IPS-NIHi7 (cell line): ENCODE results near the gene PRR12.

Experiments used
- DNase-seq: peaks from one replicate; pipeline ENCODE4 v3.0.0; 2012; ENCODE audit warnings: mixed read lengths; ENCODE audit errors: extremely low spot score

The PRR12 gene

DNA sequence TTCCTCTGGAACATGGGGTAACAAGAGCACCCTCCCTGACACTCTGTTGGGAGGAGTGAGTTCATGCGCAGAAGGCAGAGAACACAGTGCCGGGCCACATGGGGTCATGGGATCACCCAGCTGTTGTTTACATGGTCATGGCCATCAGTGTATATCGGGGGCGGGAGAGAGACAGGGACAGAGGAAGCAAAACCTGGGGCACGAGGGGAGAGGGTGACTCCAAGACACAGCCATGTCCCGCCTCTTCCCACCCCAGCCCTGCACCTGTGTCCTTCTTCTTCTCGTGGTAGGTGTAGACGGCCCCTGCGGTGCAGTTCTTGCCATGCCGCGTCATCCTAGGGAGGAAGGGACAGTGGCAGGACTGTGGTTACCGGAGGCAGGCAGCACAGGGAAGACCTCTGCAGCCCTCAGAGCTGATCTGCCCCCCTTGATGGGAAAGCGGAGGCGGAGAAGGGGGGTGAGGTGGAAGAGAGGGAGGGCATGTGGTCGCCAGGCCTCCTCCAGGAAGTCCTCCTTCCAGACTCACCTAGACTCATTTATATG lies 30.6 kb upstream of the PRR12 start:
- DNase-seq: no peak

DNA sequence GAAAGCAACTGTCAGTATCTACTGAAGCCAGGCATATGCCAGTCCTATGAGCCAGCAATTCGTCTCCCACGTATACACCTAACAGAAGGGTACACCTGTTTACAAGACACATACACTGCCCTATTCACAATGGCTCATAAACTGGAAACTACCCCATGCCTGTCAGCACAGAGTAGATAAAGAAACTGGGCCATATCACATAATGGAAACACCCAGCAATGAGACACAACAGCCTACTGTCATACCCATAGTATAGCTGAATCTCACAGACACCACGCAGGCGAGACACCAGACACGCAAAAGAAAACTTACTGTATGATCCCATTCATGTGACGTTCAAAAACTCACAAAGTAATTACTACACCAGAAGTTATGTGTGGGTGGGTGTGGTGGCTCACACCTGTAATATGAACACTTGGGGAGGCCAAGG lies 26.4 kb upstream of the PRR12 start:
- DNase-seq: no peak

DNA sequence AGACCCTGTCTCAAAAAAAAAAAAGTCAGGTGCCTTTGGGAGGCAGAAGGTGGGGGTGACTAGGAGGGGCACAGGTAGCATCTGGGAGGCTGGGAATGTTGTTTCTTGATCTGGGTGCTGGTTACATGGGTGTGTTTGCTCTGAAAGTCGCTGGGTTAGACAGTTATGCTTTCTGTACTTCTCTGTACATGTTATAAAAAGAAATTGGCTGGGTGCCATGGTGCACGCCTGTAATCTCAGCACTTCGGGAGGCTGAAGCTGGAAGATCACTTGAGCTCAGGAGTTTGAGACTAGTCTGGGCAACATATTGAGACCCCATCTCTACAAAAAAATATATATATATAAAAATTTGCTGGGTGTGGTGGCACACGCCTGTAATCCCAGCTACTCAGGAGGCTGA lies 25.7 kb upstream of the PRR12 start:
- DNase-seq: no peak

DNA sequence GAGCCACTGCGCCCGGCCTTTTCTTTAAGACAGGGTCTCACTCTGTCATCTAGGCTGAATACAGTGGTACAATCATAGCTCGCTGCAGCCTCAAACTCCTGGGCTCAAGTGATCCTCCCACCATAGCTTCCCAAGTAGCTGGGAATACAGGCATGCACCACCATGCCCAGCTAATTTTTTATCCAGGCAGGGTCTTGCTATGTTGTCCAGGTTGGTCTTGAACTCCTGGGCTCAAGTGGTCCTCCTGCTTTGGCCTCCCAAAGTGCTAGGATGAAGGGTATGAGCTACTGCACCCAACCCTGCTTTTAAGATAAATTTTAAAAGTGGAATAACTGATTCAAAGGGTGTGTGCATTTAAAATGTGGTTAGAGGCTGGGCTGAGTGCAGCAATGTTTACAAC lies 24.7 kb upstream of the PRR12 start:
- no peak for DNase-seq

DNA sequence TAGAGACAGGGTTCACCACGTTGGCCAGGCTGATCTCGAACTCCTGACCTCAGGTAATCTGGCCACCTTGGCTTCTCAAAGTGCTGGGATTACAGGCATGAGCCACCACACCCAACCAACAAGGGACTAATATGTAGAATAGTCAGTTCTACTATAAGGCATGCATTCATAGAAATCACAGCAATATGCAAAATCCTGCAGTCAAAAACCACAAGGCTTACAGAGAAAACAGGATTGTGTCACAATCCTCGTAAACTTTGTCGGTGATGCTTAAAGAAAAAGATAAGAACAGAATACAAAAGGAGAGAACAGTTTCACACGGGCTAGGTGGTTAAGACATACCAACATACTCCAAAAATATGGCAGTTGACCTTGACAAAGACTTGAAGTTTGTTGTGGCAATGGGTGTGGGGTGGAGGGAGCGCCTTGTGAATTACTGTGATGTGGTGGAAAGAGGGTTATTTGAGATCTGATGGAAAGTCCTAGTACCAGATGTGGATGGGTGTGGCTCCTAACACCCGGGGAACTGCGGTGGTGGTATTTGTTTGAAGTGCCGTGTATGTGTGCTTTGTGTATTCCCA lies 23.0 kb upstream of the PRR12 start:
- no peak for DNase-seq

DNA sequence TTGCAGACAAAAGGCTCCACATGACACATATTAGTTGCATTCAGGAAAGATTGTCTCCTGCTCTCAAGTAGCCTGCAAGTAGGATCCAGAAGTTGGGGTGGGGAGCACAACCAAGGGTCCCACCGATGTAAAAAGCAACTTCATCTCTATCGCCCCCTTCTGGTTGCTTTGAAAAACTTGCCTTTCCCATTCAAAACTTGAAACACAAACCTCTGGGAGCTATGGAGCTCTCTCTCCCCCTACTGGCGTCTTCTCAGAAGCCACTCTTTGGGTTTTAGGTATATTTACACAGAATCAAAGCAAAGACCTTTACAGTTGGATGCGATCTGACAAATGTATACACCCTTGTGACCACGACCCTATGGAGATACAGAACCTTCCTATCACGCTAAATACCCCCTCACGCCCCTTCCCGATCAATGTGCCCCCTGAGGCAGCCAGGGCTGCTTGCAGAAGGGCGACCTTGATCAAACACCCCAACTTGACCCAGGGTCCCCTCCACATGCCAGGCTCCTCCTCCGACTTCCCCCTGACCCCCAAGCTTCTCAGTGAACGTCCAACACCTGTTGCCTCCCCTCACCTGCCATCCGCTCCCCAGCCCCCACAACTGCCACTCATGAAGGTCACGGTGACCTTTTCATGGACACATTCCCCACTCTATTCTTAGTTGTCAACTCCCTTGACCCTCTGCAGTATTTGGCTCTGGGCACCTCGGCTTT lies 20.7 kb upstream of the PRR12 start:
- DNase-seq: peak; percentile 87

DNA sequence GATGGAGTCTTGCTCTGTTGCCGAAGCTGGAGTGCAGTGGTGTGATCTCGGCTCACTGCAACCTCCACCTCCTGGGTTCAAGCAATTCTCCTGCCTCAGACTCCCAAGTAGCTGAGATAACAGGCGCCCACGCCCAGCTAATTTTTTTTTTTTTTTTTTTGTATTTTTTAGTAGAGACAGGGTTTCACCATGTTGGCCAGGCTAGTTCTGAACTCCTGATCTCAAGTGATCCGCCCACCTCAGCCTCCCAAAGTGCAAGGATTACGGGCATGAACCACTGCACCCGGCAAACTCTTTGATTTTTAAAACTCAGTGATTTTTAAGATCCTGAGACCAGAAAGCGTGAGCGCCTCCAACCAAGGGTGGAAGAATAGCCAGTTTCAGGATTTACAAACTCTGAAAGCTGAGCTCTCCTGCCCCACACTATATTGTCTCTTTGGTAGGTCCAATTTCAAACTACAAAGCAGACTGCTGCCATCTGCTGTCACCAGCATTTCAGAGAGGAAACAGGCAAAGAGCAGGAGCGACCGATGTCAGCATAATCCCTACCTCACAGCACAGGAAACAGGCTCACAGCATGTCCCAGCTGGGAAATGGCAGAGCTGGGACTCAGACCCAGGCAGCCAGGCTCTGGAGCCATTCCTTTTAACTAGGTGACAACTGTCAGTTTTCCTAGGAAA lies 19.8 kb upstream of the PRR12 start:
- peak; percentile 44 for DNase-seq

DNA sequence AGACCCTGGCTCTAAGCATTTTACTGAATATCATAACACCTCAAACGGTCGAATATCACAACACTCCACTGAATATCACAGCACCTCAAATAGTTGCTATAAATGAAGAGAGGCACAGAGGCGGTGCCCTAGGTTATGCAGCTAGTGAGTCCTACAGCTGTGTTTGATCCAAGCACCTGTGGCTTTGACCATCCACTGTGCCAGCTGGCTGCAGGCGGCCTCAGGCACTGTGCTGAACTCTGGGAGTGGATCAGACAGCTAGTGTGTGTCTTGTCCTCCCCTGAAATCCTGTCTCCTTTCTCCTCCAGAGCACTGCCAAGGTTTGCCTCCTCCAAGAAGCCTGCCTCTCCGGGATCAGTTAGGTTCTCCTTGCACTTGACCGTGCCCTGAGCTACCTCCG lies 18.0 kb upstream of the PRR12 start:
- DNase-seq: no peak

DNA sequence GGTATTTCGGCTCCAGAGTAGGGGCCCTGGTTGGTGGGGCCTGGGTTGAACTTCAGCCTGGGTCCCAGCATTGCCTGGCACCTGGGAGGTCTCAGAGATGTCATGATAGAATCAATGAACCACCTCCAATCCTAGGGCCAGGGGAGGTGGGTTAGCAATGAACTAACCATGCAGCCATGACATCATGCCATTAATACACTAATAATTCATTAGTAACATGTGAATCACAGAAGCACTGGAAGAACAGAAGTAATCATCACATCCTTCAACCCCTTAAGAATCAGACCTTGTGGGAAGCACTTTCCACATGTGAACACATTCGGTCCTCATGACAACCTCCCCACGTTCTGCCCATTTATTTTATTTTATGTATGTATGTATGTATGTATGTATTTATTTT lies 17.6 kb upstream of the PRR12 start:
- DNase-seq: no peak

DNA sequence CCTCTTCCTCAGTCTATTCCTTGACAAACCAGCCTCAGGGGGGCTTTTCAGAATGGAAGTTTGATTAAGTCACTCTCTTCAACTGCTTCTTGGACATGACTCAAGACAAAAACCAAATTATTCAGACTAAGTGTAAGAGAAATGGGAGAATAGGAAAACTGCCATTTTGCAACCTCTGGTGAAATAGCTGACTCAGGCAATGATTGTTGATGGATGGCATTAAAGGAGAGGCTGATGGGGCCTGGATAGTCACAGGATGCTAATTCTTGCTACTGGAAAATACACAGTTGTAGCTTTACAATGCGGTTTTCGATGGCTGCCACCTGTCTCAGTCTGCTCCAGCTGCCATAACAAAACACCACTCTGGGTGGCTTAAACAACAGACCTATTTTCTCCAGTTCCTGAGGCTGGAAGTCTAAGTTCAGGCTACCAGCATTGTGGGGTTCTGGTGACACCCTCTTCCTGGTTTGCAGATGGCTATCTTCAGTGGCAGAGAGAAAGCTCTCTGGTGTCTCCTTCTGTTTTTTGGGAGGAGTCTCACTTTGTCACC lies 16.7 kb upstream of the PRR12 start:
- DNase-seq: no peak

DNA sequence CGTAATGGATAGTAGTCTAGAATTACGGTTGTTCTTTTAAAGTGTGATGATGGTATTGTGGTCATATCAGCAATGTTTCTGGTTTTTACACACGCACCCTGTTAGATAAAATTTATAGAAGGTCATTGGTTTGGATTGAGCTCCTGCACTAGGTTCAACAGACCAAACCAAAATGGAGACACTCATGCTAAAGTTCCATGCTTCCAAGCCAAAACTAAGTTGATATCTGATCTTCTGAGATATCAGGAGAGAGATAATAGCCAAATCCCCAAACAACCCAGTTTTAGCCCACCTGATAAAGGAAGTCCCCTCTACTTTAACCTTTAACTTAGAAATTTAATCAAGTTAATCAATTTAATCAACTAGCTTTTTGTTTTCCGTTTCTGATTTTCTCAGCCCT lies 11.8 kb upstream of the PRR12 start:
- no peak for DNase-seq

DNA sequence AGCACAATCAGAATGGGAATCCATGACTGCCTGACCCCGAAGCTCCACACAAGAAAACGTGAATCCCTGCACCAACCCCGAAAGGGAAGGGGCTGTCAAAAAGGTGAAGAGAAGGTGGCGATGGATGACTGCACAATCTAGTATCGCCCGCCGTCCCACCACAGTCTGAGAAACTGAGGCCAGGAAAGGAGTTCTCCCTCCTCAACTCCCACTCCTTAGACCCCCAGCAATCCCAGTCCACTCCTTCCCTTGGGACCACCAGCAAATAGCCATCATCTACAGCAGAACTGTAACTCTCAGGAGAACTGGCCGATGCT lies 11.1 kb upstream of the PRR12 start:
- no peak for DNase-seq

DNA sequence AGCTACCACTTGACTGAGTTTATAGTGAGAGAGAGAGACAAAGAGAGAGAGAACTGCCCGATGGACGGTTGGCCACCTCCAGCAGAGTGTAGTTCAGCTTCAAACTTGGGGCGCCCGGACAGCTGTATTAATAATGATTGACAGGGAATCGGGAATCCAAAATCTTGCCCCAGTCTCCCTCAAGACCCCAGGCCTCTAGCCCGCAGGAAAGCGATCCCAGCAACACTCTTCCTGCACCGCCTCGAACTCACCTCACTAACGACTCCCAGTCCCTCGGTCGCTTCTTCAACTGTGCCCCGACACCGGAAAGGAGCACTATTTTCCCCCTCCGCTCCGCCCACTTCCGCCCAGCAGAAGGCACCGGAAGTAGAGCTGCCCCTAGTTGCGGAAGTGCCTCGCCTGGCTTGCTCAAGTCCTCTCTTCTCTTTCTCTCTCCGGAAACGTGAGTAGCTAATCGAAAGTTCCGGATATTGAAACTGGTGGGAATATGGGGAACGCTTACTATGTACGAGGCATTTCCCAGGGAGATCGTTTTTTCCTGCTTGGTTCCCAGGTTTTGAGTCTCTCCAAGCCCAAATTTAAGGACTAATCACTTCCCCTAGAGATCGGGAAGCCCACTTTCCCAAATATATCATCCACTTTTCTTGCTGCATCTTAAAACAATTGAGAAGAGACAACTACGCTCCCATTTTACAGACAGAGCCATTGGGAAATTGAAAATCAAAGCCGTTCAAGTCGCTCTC lies 10.5 kb upstream of the PRR12 start, which contains the start of gene NOSIP:
TSS of gene NOSIP (minus strand) at position 293 of the 743 bp plus-strand sequence. CDS start 19,865 bp downstream, outside the sequence.
- peak; percentile 90 for DNase-seq

DNA sequence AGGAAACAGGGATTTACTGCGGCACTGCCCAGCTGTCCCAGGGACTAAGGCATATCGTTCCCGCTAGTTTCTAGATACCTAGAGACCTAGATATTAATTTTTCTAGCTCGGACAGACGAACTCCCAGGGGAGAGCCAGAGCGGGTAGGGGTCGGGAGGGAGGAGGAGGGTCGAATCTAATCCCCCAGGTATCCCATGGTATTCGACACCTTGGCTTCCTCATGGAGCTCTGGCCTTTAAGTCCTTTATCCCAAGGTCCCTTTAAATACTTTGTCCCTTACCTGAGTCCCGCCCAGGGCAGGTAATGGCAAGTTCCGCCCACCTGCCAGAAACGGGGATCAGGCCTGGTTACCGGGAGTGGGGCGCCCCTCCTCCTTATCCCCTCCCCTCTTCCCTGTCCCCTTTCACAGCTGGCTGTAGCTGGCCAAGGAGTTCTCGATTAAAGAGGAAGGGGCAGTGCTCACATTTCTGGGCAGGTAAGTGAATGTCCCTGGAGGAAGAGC lies 9.9 kb upstream of the PRR12 start, which contains the start of gene PRRG2:
TSS of gene PRRG2 (plus strand) at position 310 of the 502 bp plus-strand sequence. CDS start 1,904 bp downstream, outside the sequence.
- no peak for DNase-seq

DNA sequence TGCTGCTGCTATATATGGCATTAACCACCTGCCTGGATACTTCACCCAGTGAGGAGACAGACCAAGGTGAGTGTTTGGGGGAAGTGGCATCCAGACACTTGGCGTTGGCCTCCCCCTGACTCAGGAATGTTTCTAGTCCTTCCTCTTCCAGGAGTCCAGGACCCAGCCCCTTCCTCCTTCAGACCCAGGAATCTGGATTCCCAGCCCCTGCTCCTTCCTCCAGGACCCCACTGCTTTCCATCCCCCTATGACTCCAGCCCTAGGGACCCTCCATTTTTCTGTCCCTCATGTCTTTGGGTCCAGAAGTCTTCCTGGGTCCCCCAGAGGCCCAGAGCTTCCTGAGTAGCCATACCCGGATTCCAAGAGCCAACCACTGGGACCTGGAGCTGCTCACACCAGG lies 7.7 kb upstream of the PRR12 start:
- no peak for DNase-seq

DNA sequence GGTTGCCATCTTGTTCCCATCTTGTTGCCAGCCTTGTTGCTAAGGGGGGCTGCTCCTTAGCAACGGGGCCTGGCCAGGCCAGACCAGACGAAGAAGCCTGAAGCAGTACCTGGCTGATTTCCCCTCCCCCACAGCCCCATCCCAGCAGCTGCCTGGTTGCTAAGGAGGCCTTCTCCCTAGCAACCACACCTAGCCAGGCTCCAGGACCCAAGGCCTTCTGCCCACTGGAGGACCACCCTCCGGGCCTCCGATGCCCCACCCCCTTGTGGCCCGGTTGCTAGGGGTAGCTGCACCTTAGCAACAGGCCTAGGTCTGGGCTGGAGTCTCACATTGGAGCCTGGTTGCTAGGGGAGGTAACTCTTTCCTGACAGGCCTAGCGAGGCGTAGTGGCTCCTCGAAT lies 6.0 kb upstream of the PRR12 start:
- peak; percentile 59 for DNase-seq

DNA sequence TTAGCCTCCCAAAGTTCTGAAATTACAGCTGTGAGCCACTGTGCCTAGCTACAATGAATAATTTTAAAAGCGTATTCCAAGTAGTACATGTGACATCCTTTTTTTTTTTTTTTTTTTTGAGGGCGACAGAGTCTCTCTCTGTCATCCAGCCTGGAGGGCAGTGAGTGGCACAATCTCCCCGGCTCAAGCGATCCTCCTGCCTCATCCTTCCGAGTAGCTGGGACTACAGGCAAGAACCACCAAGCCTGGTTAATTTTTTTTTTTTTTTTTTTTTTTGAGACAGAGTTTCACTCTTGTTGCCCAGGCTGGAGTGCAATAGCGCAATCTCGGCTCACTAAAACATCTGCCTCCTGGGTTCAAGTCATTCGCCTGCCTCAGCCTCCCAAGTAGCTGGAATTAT lies 3.8 kb upstream of the PRR12 start:
- no peak for DNase-seq

DNA sequence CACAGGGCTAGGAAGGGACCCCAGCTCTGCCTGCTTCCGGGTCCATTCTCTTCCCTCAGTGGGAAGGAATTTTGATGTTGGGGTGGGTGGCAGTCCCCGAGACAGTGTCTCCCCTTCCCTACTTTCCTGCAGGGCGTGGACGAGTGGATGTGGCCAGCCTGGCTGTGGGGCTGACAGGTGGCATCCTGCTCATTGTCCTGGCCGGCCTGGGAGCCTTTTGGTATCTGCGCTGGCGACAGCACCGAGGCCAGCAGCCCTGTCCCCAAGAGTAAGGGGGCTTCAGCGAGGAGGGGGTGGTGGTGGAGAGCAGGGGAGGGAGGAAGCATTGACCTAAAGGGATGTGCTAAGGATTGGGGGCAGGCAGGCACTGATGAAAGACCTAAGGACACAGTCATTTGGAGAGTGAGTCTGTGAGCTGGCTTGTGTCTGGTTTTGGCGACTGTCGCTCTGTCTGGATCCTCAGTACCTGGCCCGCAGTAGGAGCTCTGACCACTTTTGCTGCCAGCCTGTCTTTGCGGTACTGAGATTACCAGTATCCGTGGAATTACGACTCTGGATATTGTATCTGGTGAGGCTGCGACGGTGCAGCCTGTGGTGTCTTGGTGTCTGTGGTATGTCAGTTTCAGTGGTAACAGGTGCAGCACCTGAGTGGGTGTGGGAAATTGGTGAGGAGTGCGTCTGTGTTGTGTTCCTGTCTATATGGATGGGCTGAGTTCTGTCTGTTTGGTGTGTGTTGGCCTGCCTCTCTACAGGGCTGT lies 2.4 kb upstream of the PRR12 start:
- DNase-seq: no peak

DNA sequence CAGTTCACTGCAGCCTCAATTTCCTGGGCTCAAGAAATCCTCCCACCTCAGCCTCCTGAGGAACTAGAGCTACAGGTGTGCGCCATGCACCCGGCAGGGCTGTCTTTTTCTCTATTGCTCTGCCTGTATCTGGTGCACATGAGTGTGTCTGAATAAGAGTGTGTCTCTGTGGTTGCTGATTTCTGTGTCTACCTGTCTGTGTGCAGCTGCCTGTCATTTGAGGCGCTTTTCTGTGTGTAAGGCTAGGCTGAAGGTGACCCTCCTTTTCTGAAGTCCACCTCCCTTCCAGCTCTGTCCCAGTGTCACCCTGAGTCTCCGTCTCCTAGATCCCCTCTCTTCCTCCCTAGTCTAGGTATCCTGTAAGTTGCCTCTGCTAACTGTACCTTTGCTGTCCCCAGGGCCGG lies 1.5 kb upstream of the PRR12 start:
- no peak for DNase-seq

DNA sequence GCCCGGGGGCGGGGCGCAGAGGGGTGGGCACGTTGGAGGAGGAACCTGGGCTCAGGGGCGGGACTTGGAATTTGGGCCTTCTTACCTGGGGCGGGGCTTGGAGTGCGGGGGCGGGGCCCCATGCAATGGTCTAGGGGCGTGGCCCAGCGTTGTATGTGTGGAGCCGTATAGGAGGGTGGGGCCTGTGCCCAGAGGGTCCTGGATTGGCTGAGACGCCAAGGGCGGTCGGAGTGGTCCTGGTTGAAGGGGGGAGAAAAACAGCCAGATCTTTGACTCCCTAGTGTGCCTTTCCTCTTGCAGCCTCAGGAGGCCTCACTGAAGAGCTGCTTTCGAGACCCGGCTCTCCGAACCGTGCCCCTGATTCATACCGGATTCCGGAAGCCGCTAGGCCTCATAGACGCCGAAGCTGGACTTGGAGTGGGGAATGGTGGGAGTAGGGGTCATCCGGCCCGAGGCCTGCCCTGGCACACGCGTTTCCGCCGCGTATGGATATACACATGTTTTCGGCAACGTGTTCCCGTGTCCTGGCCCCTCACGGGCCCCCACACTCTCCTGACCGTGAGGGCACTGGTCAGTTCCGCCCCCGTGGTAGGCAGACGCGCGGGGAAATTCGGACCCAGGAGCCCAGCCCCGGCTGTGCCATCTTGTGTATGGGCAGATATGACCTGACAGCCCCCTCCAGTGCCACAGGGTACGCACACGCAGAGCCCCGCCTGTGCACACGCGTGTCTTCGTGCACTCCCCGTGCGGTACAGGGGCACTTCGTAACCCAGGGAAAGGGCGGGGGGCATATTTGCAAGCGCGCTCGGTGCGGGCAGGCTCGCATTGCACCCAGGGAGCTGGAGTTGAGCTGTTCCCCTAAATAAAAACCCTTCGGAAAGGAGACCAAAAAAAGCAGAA lies 661 bp upstream of the PRR12 start:
- peak; percentile 95 for DNase-seq
